Retina (tissue), 1 donor: ENCODE measurements around the gene CNNM2.

Source experiments
- DNase-seq: peaks from one replicate; pipeline ENCODE4 v3.0.0-alpha.2; 2016

The CNNM2 gene

GRCh38 chr10:103077491-103078308 lies 159.6 kb downstream of the CNNM2 start:
- DNase-seq, result no peak

DNA sequence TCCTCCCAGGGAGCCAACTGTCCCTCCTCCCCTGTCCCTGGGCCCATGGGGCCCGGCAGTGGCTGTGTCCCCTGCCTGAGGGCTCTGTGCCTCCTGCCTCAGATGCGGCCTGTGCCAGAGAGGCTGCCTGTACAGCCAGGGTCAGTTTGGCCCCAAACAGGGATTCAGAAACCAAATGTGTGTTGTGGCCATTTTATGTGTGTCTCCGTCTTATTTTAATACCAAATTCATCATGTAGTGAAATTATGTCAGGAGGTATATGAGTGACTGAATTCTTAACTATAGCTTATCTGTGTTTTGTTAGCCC lies 160.2 kb downstream of the CNNM2 start:
- no peak for DNase-seq

GRCh38 chr10:103078676-103079075 lies 160.6 kb downstream of the CNNM2 start:
- no peak for DNase-seq

DNA sequence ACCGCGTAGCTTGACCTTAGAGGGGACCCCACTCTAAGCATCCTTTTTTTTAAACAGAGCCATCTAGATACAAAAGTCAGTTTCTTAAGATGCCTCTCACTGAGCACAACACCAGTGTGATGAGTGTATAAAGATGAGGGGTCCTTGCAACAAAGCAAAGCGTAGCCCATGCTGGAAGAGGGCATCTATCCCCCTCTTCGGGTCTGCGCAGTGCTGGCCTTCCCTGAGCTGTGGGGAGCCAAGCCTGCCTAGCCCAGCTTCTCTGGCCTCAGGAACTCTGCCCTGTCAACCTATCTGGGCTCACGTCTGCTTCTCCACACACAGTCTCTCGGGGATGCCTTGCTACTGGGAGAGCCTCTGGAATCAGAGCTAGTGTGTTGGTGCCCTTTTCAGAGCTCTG lies 161.0 kb downstream of the CNNM2 start:
- no peak for DNase-seq

DNA sequence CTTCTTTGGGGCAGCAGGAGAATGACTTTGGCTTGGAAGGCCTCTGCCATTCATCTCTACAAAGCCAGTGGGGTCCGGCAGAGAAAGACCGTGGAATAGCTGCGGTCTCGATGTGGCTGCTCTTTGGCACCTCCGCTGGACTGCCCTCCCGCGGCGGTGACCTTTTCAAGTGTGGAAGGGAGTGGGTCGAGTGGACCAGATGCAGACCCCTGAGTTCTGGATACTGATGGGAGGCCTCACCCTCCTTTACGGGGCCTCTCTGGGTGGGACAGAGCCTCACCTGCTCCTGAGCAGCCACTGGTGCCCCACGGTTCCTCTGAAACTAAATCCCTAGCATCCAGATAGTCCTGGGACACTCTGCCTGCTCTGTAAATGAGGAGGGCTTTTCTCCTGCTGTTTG lies 161.9 kb downstream of the CNNM2 start:
- no peak for DNase-seq

DNA sequence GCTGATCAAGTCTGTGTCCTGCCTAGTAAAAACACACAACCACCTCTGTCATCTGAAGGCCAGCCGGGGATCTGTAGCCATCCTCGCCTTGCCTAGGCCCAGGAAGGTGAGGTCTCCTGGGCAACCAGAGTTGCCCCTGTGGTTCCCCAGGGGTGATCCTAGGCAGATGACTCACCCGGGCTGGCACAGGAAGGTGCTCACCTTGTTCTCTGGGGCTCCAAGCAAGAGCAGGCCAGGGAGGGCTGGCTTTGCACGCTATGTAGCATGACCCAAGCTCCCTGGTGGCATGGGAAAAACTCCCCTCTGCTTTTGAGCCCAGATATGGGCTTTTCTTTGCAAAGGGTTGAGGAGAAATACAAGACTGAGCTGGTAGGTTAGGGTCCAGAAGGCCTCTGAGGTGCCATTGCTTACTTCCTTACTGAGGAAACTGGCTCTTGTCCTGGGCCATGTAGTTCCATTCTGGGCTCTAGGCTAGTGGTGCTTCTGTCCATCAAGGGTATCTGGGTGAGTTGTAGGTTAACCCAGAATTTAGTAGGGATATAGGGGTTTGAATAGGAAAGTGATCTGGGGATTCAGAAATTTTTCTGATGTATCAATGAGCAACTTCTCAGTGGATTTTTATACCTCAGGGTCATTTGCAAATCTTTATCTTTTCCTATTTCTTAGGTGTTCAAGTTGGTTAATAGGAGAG lies 162.9 kb downstream of the CNNM2 start:
- no peak for DNase-seq

GRCh38 chr10:103082683-103083082 lies 164.6 kb downstream of the CNNM2 start:
- no peak for DNase-seq

GRCh38 chr10:103083266-103083976 lies 165.3 kb downstream of the CNNM2 start:
- no peak for DNase-seq

DNA sequence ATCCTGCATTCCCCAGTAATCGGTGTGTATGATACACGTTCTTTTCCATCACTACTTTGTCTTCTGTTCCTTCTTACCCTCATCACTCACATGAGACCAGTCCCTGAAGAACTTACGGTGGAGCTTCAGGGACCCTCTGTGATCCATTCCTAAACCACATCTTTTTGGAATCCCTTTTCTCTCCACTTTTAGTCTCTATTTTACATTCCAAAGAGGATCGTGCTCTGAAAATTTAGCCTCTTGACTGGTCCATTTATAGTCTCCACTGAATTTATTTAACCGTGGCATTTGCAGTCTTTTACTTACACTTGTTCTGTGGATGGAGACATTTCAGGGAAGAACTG lies 165.9 kb downstream of the CNNM2 start:
- no peak for DNase-seq

- DNase-seq, result no peak
Measured at GRCh38 chr10:103086261-103086660, 168.2 kb downstream of the CNNM2 start.

GRCh38 chr10:103086799-103087198 lies 168.7 kb downstream of the CNNM2 start:
- DNase-seq, result no peak

DNA sequence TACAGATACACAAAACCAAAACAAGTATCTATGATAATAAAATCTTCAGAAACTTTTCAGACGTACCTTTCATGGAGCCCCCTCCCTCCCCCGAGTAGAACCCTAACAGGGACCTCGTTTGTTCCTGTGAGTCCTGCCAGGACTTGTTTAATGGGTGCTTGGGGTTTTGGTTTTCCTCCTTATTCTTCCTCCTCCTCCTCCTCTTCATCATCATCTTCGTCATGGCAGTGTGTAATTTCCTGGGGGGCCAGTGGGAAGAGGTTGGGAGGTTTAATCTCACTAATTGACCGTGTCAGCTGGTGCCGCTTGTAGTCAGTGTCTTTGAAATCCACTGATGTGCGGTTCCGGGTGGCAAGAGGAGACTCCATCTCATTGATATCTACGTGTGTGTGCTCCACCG lies 171.4 kb downstream of the CNNM2 start:
- no peak for DNase-seq

DNA sequence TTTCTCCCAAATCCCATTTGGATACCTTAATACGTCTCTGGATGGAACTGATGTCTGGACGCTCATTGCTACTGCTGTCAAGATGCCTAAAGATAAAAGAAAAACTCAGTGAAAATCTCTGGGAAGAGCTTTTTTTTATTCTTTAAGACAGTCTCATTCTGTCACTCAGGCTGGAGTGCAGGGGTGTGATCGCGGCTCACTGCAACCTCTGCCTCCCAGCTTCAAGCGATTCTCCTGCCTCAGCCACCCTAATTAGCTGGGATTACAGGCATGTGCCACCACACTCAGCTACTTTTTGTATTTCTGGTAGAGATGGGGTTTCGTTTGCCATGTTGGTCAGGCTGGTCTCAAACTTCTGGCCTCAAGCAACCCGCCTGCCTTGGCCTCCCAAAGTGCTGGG lies 172.8 kb downstream of the CNNM2 start:
- DNase-seq, result no peak

DNA sequence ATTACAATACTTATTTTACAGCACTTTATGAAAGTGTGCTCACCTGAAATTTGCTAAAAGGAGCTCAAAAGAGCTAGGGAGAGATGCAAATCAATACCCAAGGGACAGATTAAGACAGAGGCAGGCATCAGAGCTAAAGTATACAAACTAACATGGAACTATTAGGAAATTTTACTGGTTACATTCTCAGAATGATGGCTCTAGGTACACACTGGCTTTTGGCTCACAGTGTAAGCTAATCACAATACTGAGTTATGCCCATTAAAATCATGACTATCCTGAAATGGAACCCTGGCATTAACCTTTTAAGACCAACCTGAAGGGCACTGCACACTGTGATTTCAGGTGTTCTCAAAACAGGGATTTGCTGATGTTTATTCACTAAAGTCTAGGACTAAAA lies 176.9 kb downstream of the CNNM2 start:
- DNase-seq, result no peak

DNA sequence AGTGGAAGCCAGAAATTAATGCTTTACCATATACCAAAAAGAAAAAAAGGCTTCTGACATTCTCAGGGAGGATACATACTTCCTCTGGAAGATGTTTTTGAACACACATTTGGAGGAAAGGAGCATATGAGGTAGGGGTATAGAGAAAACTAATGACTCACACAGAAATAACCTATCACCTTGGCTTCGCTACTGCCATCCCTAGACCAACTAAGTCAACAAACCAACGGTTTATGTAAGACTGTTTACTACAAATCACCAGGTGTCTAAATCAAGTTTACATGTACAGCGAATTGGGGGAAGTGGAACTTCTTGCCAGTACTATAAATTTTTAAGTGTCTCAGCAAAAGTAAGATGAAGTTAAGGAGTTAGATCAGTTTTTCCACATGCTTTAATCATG lies 178.0 kb downstream of the CNNM2 start:
- no peak for DNase-seq

DNA sequence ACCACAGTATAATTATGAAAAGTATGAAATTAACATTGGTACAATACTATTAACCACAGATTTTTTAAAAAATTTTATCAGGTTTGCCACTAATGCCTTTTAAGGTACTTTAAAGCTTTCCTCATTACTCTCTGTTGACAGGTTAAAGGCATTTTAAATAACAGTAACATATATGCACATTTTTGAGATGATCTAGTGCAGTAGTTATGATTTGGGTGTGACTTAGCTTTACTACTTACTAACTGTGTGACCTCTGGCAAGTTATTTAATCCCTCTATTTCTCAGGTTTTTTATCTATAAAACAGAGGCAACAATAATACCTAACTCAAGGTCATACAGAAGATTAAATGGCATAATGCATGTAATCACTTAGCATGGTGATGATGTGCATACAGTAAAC lies 180.1 kb downstream of the CNNM2 start:
- DNase-seq, result no peak

DNA sequence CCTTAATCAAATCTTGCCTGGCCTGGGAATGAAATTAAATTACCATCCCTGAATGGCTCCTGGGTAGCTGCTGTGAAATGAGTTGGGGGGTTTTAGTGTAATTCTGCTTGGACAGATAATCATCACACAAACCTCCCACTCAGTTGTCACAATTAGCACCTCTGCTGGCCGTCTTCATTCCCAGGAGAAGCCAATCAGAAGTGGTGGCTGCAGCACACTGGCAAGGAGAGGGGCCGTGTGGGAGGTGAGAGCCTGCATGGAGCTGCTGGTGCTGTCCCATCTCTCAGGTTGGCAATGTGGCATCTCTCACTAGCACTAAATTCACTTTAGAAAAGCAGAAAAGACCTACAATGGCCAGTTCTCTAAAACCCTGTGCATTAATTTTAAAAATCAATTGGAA lies 182.5 kb downstream of the CNNM2 start:
- no peak for DNase-seq

DNA sequence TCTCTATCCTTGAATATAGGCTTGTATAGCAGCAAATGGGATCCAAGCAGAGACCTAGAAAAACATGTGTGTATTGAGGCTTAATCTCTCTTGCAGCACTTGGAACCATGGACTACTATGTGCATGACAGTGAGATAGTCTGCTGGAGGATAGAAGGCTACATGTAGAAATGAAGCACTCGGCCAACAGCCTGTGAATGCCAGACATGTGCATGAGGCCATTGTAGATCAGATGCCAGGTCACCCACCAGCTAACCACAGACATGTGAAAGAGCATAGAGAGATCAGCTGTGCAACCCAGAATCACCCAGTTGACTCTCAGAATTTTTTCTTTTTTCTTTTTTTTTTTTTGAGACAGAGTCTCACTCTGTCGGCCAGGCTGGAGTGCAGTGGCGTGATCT lies 184.1 kb downstream of the CNNM2 start:
- DNase-seq, result no peak

DNA sequence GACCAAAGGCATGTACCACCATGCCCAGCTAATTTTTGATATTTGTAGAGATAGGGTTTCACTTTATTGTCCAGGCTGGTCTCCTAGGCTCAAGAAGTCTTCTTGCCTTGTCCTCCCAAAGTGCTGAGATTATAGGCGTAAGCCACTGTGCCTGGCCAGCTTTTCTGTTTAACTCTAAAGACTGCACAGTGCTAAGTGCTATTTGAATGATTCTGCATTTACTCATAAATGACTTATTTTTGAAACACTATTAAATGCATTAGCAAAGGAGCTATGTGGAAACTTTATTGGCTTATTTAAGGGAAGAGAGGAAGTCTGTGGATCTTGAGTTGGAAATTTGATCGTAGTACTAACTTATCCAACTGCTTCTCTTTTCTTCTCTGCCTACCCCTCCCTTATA lies 185.9 kb downstream of the CNNM2 start:
- no peak for DNase-seq

- DNase-seq, result no peak
Measured at GRCh38 chr10:103104721-103105120, 186.6 kb downstream of the CNNM2 start.

GRCh38 chr10:103105462-103105861 lies 187.4 kb downstream of the CNNM2 start:
- DNase-seq, result no peak

DNA sequence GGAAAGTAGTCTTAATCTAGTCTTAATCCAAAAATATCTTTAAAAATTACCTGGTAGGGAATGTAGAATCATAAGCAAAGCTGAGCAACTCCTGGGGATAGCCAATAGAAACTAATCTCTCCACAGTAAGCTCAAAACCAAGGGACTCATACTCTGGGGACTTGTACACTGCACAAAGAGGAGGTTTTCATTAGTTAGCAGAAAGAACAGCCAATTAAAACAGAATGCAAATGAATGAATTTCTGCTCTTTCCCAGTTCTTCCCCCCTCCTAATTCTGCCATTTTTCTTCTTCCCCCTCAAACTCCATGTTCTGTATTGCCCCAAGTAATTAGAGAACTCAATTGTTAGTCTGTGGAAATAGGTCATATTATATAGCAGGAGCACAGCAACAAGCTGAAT lies 188.4 kb downstream of the CNNM2 start:
- no peak for DNase-seq

- no peak for DNase-seq
Measured at GRCh38 chr10:103109821-103110220, 191.7 kb downstream of the CNNM2 start.

- DNase-seq, result no peak
Measured at GRCh38 chr10:103110407-103110806, 192.3 kb downstream of the CNNM2 start.
